Placental epithelial cell (primary cell): Measurements from ENCODE around the gene NFKBIZ. TPM values are rescaled to one million over a fixed set of nuclear protein-coding genes. Genes with fewer than 3 reads are reported as not detected.

Experiments
- total RNA-seq: library from RNA; depleted of rRNA; stranded (reverse); fragments of >200 nt; gene quantifications from 2 replicates; pipeline ENCODE4 v1.2.3, GENCODE V29; 2012

The NFKBIZ gene
- total RNA-seq: 26.9 and 119 TPM in 2 replicates

GRCh38 chr3:101848754-101849713 lies at the start of gene NFKBIZ:
Gene NFKBIZ, plus strand, starts transcription at chr3:101849514. Its CDS starts 115 bp downstream, at chr3:101849629.

Other genes with a start within 250 kb of the NFKBIZ start
- 24.1 and 24.7 TPM in 2 replicates for gene ZBTB11, start 172.4 kb upstream of the NFKBIZ start, total RNA-seq
- 1,310 and 2,117 TPM in 2 replicates for gene RPL24, start 162.8 kb upstream of the NFKBIZ start, total RNA-seq
- gene CEP97, start 124.9 kb upstream of the NFKBIZ start, total RNA-seq: 11.2 and 13.3 TPM in 2 replicates
- 12.2 and 18.3 TPM in 2 replicates for gene NXPE3, start 70.3 kb upstream of the NFKBIZ start, total RNA-seq